ENCODE results near the gene ALLC. TPM values are rescaled to one million over a fixed set of nuclear protein-coding genes. Genes with fewer than 3 reads are reported as not detected.

ALLC gene
- total RNA-seq, 4 donors from 2014 or later = not detected

DNA sequence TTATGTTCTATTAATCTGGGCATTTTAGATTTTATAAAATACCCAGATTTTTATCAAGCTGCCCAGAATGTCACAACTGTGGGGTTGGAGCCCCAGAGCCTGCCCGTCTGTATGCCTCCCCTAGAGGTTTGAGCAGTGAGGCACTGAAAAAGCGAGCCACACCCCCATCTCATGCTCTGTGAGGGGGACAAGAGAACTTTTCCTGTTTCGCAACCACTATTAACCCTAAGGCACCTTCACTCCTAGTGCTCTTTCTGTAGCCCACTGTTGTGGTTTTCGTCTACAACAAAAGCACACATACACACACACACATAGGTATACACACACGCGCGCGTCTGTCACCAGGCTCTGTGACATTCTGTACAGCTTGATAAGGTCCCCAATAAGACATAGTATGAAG lies 83.4 kb downstream of the ALLC start:
- intact Hi-C loops (cut with DNase I) = no loop called here
- Histone ChIP-seq H3K27ac (replicated peaks in 1 of 4) (no peak overlapping the region), H3K4me1 (no peaks in the 10 kb centered on the region), H3K36me3 (no peaks in the 10 kb centered on the region), H3K4me3 (no peak overlapping the region), H3K9me3 (no peaks in the 10 kb centered on the region), H3K27me3 (peaks cover 0 to 11% (median 0%) of the 10 kb centered on the region in 4 donors)
- no peak for TF ChIP-seq CTCF (IDR thresholded peaks at IDR 0.05)
- TF ChIP-seq POLR2AphosphoS5 (IDR thresholded peaks at IDR 0.05) = no peak
- no peak for TF ChIP-seq POLR2A (IDR thresholded peaks at IDR 0.05; ENCODE audit: low read depth)
- no peak for TF ChIP-seq EP300 (IDR thresholded peaks at IDR 0.05)
- WGBS = 70% methylated on average over 8 of the region's 8 CpGs
- no peak for DNase-seq (ENCODE audit: extremely low spot score)

- WGBS = 92% methylated on average over 13 of the region's 13 CpGs
- H3K27ac ChIP-seq (replicated peaks in 1 of 4) = no peak overlapping the region
- TF ChIP-seq CTCF (IDR thresholded peaks at IDR 0.05) (no peak), POLR2A (IDR thresholded peaks at IDR 0.05; ENCODE audit: low read depth) (no peak), EP300 (IDR thresholded peaks at IDR 0.05) (no peak), POLR2AphosphoS5 (IDR thresholded peaks at IDR 0.05) (no peak)
- DNase-seq (ENCODE audit: extremely low spot score) = no peak
- H3K4me1 ChIP-seq = no peaks in the 10 kb centered on the region
- no peaks in the 10 kb centered on the region for H3K36me3 ChIP-seq
- peaks cover 0 to 12% (median 0%) of the 10 kb centered on the region in 4 donors for H3K27me3 ChIP-seq
- H3K4me3 ChIP-seq = no peak overlapping the region
- intact Hi-C loops (cut with DNase I) = no loop called here
- no peaks in the 10 kb centered on the region for H3K9me3 ChIP-seq
These were observed 84.0 kb downstream of the ALLC start for GRCh38 chr2:3741867-3742602.

GRCh38 chr2:3742743-3743508 lies 84.9 kb downstream of the ALLC start:
- Histone ChIP-seq H3K4me1 (no peaks in the 10 kb centered on the region), H3K4me3 (no peak overlapping the region), H3K27me3 (peaks cover 0 to 14% (median 0%) of the 10 kb centered on the region in 4 donors), H3K9me3 (no peaks in the 10 kb centered on the region), H3K27ac (replicated peaks in 1 of 4) (no peak overlapping the region), H3K36me3 (no peaks in the 10 kb centered on the region)
- DNase-seq (ENCODE audit: extremely low spot score) = no peak
- intact Hi-C loops (cut with DNase I) = no loop called here
- no peak for TF ChIP-seq CTCF (IDR thresholded peaks at IDR 0.05)
- TF ChIP-seq POLR2AphosphoS5 (IDR thresholded peaks at IDR 0.05) = no peak
- TF ChIP-seq POLR2A (IDR thresholded peaks at IDR 0.05; ENCODE audit: low read depth) = no peak
- no peak for TF ChIP-seq EP300 (IDR thresholded peaks at IDR 0.05)
- WGBS = 81% methylated on average over 5 of the region's 5 CpGs

DNA sequence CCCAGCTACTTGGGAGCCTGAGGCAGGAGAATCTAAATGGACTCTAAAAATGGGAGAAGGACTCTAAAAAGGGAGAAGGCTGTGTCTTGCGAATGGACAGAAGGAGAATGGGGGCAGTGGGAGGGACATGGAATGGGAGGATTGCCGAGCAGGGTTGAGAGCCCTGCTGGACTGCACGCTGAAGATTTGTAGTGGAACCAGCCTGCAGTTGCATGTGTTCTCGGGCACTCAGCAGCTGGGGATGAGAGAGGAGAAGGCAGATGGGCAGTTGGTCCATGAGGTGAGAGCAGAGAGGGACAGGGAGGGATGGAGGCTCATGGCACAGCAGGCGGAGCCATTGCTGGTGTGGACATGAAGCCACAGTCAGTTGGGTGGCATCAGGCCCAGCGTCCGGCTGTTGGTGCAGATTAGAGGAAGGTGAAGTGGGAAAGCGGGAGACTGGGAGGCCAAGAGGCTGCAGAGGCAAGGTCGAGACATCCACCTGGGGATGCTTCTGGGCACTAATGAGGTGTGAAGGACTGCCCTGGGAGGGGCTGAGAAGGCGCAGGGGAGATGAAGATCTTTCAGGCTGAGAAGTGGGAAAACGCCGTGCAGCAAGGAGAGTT lies 86.1 kb downstream of the ALLC start:
- 93% methylated on average over 12 of the region's 12 CpGs for WGBS
- no peak for TF ChIP-seq CTCF (IDR thresholded peaks at IDR 0.05)
- TF ChIP-seq EP300 (IDR thresholded peaks at IDR 0.05) = no peak
- TF ChIP-seq POLR2A (IDR thresholded peaks at IDR 0.05; ENCODE audit: low read depth) = no peak
- TF ChIP-seq POLR2AphosphoS5 (IDR thresholded peaks at IDR 0.05) = no peak

More for the DNA sequence above, 86.1 kb downstream of the ALLC start:
- Histone ChIP-seq H3K4me1 (no peaks in the 10 kb centered on the region), H3K36me3 (no peaks in the 10 kb centered on the region), H3K27ac (replicated peaks in 1 of 4) (no peak overlapping the region), H3K4me3 (no peak overlapping the region), H3K9me3 (no peaks in the 10 kb centered on the region), H3K27me3 (peaks cover 0 to 14% (median 0%) of the 10 kb centered on the region in 4 donors)
- intact Hi-C loops (cut with DNase I) = no loop called here
- no peak for DNase-seq (ENCODE audit: extremely low spot score)
